Endometrium (tissue), 2 donors: ENCODE measurements around the gene AACS.

Experiments
- FAIRE-seq: peaks from 2 replicates; lab custom pipeline; 2012; peaks lifted over from hg19 to GRCh38; lab: Jason Lieb, UNC
- donor health status: control.
- donor health status: control.

AACS gene

DNA sequence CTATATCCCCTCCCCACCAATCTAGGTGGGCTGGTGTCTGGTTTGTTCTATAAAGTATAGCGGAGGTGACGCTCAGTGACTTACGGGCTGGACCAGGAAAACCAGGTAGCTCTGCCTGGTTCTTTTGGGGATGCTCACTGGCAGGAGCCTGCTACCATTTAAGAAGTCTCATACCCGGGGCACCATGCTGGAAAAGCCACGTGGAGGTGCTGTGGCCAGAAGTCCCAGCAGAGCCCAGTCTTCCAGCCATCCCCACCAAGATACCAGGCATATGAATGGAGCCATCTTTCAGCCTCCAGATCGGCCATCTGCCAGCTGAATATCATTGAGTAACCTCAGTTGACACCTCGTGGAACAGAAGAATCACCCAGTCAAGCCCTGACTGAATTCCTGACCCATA is 87.2 kb downstream of the AACS start:
- FAIRE-seq, result no peak

DNA sequence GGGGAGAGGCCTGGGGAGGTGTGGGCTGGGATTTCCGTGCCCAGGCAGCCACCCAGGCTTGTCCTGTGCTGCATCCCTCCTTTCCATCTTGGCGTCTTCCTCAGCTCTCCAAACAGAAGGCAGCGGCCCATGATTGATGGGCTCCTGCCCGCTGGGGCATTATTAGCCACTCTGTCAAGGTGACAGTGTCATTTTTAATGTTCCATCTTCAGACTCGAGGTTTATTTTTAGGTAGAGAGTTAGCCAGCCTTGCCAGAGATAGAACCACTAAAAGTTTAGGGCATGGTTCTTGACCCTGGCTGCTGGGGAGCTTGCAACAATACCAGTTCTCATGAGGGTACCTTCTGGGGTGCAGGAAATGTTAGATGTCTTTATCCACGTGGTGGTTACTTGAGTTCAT is 90.1 kb downstream of the AACS start:
- no peak for FAIRE-seq

DNA sequence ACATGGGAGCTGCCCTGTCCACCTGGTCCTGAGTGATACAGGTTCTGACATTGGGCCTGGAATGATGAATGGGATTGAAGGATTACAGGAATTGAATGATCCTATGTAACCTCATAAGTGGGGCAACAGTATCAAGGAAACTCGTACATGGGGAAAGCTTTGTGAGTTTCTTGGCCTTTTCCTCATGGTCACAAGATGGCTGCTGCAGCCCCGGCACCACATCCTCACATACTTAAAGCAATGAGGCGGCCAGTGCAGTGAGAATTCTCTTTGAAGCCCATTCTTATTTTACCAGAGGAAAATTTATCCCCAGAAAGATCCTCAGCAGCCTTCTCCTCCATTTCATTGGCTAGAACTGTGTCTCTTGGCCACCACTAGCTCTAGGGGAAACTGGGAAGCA is 91.9 kb downstream of the AACS start:
- no peak for FAIRE-seq

GRCh38 chr12:125159702-125160101 is 94.5 kb downstream of the AACS start:
- no peak for FAIRE-seq

GRCh38 chr12:125160281-125160955 is 95.2 kb downstream of the AACS start:
- FAIRE-seq, result no peak

DNA sequence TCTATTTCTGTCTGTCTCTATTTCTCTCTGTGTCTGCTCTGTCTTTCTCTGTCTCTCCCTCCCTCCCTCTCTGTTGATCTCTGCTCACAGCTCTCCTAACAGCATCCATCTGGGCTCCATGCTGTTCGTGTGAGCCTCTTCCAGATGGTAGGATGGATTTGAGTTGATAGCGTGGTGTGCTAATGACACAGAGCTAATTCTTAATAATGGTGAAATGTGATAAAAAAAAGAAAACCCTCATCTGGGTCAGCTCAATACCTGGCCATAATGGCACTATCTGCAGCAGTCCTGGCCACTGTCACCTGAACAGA is 96.4 kb downstream of the AACS start:
- no peak for FAIRE-seq

- FAIRE-seq, result no peak
Measured at GRCh38 chr12:125162489-125163028, 97.3 kb downstream of the AACS start.

GRCh38 chr12:125163148-125163547 is 97.9 kb downstream of the AACS start:
- no peak for FAIRE-seq

DNA sequence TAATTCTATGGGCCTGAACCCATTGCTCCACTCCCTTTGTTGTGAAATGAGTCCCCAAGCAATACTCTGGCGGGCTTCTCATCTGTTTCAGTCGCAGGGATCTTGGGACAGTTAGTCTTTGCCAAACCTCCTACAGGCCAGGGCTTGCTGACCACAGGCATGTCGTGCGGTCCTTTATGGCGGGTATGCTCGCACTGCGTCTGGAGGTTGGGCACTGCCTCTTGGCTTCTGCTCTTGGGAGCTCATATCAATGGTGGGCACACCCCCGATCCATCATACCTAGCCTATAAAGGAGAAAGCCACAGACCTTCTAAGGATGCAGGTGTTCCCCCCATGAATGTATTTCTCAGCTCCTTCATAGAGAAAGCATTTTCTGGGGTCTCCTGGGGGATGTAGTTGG is 99.3 kb downstream of the AACS start:
- FAIRE-seq, result no peak

DNA sequence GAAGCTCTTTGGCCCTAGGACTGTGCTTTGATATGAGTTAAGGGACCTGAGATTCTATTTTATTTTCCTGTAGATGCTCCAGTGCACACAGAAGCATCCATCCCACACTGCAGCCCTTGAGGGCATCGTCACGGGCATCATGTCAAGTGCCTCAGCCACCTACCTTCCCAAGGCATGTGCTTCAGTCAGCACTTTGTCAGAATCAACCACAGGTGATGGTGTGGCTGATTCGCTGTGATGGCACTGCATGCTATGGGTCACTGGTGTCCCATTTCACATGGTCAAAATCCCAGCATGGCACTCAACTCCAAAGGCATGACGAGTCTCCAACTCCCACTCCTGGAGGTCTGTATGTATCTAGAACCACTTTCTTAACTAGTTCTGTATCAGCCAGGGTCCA is 100.8 kb downstream of the AACS start:
- FAIRE-seq, result no peak

GRCh38 chr12:125167658-125168057 is 102.4 kb downstream of the AACS start:
- no peak for FAIRE-seq

- FAIRE-seq, result no peak
Measured at GRCh38 chr12:125169451-125169850, 104.2 kb downstream of the AACS start.

DNA sequence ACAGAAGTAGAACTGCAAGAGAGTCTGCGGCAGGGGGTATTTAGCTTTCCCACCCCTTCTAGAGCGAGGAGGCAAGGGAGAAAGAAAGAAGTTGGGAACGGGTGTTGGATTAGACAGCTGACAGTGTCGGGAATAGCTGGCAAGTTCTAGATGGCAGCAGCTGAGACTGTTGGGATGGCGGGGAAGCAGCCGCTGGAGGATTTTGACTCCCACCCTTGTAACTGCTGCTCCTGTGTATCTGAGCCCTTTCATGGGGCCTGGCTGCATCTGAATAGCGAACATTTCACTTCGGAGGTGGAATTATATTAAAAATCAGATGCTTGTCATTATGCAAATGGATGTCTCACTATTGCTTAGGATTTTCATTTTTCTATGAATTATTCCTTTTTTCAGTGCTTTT is 104.6 kb downstream of the AACS start:
- FAIRE-seq, result no peak

DNA sequence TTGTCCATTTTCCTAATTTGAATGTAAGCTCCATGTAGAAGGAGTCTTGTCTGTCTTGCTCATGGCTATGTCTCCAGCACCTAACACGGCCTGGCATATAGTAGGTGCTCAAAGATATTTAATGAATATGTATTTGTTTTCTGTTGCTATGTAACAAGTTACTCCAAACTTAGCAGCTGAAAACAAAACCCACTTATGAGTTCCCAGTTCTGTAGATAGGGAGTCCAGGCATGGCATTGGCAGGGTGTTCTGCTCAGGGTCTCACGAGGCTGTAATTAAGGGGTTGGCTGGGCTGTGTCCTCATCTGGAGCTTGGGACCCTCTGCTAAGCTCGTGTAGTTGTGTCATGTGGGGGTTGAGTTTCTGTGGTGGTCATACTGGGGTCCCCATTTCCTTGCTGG is 106.0 kb downstream of the AACS start:
- no peak for FAIRE-seq

GRCh38 chr12:125172231-125172850 is 107.1 kb downstream of the AACS start:
- no peak for FAIRE-seq

DNA sequence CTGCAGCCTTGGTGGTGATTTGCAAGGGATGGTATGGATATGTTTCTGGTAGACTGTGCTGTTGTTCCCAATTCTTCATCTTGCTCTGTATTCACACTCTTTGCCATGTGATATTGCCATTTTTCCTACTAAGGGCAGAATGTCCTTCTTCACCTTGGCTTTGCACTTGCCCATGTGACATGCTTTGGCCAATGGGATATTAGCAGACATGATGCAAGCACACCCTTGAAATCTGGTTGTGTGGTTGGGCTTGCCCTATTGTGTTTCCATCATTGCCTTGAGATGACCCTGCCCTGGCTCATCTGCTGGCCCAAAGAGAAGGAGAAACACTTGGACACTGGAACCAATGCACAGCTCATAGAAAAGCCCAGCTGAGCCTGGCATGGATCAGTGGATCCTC is 110.3 kb downstream of the AACS start:
- no peak for FAIRE-seq

DNA sequence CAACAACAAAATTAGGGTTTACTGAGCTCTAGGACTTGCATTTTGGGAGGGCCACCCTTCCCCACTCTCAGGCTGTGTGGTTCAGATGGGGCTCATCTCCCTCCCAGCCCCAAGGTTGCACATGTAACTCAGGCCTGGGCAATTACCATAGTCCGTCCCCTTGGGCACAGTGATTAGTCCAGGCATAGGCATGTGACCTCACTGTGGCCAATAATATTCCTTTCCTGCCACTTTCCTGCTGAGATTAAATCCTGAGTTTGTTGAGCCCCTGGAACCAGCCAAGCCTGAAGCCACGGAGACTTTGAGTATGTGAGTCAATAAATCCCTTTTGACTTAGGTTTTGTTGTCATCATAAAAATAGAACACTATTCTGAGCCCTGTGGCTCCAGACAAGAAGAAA is 113.0 kb downstream of the AACS start:
- no peak for FAIRE-seq

DNA sequence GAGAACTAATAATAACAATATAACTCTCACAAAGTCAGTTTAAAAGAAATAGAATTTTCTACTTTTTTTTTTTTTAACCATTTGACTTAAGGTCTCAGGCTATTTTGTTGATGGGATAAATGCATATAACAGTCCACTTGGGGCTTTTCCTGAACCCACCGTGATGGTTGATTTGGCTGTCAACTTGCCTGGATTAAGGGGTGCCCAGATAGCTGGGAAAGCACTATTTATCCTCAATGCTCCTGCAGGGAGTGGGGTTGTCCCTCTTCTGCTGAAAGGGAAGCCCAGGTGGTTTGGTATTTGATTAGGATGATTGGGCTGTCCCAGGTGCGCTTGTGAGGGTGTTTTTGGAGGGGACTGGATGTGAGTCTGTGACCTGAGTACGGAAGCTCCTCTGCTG is 114.9 kb downstream of the AACS start:
- FAIRE-seq, result no peak

DNA sequence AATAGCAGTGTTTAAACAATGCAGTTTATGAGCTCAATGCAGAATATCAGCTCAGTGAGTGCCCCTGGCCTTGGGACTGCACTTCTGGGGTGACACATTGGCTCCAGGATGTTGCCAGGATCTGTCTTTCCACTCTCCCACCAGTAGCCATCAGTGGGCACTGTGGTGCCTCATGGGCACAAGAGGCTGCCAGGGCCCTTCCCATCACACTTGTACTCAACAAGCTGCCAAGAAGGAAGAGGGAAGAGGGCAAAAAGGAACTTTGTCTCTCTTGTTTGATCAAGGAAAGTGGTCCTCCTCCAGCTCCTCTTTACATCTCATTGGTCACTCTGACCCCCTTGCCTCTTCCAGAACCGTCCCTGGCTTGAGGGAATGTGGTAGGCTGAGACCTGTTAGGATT is 115.9 kb downstream of the AACS start:
- FAIRE-seq, result no peak

DNA sequence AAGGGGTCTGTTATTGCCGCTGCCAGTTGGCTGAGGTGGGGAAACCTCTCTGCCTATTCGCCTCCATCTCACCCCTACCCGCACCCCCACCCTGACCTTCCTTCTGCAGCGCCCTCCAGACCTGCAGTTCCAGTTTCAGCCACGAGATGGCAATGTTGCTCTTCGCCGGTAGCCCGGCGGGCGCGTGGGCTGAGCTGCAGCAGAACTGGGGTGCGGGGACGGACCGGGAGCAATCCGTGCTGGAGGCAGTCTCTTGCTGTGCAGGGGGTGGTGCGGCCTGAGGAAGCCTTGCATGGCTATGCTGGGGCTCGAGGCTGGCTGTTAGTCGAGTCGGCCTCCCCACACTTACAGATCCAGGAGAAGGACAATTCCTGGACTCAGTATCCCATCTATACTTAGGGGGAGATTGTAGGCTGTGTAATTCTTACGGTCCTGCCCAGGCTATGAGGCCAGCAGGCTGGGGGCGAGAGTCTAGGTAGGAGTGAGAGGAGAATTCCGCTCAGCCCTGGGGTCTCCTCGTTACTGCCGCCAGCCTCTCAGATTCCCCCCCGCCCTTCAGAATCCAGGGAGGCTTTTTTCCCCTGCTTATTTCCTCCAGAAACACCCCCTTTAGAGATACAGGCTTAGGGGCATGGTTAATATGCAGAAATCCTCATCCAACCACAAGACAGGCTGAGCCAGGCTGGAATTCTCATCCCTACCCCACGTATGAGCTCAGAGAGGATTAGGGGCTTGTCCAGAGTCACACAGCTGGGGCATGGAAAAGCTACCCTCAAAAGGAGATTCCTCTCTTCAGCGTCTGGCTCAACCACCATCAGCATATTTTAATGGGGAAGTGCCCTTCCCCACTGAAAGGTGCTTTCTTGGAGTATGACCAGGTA is 118.2 kb downstream of the AACS start:
- FAIRE-seq, result no peak

DNA sequence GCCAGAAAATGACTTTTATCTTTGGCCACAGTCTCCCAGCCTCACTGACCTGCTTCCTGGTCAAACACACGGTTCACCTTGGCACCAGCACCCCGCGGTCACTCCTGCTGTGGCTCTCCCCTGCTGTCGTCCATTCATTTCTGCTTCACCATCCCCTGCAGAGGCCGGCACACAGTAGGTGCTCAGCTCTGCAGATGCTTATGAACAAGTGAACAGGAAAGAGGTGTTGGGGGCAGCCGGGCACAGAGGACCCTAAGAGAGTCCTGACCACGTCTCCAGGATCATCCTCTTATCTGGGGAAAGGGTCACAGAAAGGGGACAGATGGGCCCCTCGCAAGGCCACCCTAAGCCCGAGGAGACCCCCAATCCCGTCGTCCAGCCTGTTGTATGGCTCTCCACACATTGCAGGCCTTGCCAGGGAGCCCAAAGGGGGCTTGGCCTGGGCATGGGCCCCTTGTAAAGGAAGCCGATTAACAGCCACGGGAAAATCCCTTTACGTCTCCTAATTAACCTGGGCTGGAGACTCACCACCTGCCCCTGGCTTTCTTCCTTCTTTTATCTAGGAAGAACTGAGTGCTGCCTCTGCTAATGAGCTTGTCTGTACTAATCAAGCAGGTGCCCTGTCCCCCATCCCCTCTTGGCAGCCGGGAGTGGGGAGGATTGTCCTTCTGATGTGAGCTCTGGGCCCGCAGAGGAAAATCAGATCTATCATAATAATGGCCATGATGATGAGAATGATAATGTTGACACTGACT is 119.2 kb downstream of the AACS start:
- no peak for FAIRE-seq

- FAIRE-seq, result no peak
Measured at GRCh38 chr12:125185311-125185739, 120.1 kb downstream of the AACS start.
